ENCODE results near the gene NDUFAF3.

DNA sequence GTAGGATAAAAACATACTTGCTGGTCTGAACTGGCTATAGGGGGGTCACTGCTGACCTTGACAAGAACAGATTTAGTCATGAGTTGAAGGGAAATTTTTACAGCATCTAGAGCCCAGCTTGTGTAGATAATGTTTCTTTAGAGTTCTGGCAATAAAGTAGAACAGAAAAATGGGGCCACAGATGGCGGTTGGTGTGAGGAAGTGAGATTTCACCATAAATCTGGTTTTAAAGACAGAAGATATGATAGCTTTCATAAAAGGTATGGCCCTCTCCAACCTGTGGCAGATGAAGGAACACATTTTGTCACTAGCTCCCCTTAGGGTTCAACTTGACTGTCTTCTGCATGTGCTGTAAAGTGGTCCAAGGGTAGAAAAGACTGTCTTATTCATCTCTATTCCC, 31.6 kb downstream of the NDUFAF3 start:
- TF ChIP-seq IRF2 (CRISPR knock-in tag; IDR thresholded peaks at IDR 0.05; ENCODE audit: borderline replicate concordance, low read depth), result no peak
- TF ChIP-seq TEAD4 (CRISPR knock-in tag; IDR thresholded peaks at IDR 0.05), result no peak
- TF ChIP-seq, protein P1, sequence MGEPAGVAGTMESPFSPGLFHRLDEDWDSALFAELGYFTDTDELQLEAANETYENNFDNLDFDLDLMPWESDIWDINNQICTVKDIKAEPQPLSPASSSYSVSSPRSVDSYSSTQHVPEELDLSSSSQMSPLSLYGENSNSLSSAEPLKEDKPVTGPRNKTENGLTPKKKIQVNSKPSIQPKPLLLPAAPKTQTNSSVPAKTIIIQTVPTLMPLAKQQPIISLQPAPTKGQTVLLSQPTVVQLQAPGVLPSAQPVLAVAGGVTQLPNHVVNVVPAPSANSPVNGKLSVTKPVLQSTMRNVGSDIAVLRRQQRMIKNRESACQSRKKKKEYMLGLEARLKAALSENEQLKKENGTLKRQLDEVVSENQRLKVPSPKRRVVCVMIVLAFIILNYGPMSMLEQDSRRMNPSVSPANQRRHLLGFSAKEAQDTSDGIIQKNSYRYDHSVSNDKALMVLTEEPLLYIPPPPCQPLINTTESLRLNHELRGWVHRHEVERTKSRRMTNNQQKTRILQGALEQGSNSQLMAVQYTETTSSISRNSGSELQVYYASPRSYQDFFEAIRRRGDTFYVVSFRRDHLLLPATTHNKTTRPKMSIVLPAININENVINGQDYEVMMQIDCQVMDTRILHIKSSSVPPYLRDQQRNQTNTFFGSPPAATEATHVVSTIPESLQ (CRISPR knock-in tag; IDR thresholded peaks at IDR 0.05), result no peak
- no peak for TF ChIP-seq CTCF (IDR thresholded peaks at IDR 0.05)
